GM19240 (cell line): ENCODE results near the gene SPOCD1.

ENCODE experiments used
- DNase-seq: peaks from one replicate; pipeline ENCODE4 v3.0.0; 2011; ENCODE audit warnings: low spot score; ENCODE audit not compliant: insufficient read length

Gene SPOCD1

GRCh38 chr1:31742462-31743212 lies 73.2 kb downstream of the SPOCD1 start:
- no peak for DNase-seq
